NCI-H2227 (cell line): ENCODE data around the gene TULP4.
A peak's percentile ranks its signal among the peaks of the same experiment; 100 is the strongest.

Experiments used
- DNase-seq: peaks from one replicate; lab custom pipeline; 2025; ENCODE audit not compliant: unreplicated experiment; lab: John Stamatoyannopoulos, UW

The TULP4 gene

DNA sequence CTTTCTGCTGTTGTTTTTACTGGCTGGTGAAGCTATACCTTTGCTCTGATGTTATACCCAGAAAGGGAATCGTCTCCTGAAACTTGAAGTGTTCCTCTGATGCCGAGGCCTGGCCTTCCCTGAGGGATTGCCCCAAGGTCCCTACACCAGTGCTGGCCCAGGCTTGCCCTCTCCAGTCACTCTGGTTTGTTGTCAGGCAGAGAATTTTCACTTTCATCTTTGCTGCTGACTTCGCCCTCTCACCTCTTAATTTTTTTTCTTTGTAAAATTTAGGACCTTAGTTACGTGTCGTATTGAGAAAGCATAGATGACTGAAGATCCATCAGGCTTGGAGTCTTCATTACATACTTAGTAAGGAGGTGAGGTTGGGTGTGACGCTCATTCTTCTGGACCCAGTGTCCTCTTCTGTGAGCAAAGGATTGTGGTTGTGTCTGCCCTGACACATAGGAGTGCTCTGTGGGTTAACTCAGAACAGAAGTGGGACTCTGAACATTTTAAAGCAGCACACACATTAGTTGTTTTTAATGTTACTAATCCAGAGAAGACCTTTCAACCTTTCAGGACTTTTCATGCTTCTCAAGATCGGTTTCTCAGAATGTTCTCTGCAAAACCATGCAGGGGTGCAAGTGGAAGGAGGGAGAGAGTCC lies 45.4 kb downstream of the TULP4 start:
- no peak for DNase-seq

DNA sequence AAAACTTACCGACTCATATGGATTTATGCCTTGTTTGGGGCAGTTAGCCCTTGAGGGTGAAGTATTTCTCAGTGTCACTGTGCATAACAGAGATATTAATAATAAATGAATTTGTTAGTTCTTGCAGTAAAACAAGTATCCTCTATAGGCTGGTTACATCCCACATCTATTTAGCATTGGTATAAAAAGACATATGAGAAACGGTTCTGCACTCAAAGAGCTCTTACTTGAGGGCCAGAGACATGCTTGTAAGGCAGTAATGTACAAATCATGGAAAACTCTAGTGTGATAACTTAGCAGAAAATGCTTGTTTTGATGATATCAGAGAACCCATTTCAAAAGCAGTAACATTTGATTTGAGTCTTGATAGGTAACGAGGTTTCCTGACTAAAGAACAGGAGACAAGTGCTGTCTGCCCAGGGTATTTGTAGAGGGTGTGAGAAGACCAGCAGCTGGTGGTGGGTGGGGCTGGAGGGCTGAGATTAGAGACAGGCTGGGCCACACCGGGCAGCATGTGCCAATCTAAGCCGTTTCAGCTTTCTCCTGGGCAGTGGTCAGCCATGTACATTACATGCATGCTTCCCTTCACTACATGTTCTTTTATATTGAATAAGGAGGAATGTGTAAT lies 46.3 kb downstream of the TULP4 start:
- no peak for DNase-seq

DNA sequence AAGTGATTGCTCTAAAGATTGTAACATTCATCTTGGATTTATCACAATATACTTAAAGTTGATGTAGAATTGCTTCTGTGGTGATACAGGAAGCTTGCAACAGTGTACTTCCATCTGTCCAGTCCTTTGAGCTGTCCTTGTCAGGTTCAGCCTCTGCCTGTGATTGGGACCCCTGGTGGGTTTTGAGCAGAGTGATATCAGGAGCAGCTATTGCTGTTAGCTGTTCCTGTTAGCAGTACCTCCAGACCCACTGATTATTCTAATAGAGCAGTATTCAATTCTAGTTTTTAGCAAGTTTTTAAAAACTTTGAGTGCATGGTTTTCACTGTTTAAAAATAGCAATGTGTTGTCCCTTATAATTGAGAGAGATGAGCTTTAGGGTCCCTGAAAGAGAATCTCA lies 48.8 kb downstream of the TULP4 start:
- DNase-seq: peak; percentile 3

DNA sequence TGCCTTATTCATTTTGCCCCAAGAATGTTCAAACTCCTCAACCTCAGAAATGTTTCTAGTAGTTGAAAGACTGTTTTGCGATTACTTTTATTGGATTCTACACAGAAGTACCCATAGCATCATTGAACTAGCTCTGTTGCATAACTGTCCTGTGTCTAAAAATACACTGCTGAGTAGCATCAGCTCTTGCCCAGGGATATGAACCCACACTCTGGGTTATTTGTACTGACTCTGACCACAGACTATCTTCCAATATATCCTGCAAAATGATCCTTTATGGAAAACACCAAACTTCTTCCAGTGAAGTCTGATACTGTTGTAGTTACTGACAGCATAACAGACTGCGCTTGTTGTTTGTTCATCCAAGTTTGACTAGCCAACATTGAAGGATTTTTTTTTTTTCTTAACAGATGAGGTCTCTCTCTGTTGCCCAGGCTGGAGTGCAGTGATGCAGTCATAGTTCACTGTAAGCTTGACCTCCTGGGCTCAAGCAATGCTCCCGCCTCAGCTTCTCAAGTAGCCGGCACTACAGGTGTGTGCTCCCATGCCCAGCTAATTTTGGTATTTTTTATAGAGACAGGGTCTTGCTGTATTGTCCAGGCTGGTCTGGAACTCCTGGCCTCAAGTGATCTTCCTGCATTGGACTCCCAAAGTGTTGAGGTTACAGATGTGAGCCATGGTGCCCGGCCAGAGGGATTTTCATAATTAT lies 49.9 kb downstream of the TULP4 start:
- DNase-seq: no peak

DNA sequence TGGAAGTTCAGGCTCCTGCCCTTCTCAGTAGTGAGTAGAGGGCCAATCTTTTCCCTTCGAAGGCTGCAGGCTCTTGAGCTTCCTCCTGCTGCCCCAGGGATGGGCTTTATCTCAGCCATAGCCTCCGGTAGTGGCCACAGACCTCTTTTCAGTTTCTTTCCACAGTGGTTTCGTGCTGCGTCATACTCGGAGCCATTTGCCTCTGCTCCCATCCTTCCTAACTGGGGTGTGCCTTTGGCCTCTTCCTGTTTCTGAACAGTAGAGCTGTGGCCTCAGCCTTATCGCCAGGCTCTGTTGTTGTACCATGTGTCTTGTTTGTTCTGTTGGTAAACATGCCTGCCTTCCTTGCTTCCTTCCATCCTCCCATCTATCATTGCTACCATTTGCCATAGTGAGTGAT lies 54.1 kb downstream of the TULP4 start:
- DNase-seq: no peak

DNA sequence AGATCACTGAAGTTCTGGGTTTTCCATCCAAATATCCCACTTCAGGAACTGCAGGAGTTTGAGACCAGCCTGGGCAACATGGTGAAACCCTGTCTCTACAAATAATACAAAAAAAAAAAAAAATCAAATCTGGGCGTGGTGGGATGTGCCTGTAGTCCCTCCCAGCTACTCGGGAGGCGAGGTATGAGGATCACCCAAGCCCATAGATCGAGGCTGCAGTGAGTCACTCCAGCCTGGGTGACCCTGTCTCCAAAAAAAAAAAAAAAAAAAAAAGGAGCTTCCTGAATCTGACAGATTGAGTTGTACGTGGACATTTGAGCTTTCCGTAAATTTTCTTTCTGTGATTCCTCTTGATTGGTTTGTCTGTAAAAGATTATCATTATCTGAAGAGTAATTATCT lies 55.6 kb downstream of the TULP4 start:
- no peak for DNase-seq

DNA sequence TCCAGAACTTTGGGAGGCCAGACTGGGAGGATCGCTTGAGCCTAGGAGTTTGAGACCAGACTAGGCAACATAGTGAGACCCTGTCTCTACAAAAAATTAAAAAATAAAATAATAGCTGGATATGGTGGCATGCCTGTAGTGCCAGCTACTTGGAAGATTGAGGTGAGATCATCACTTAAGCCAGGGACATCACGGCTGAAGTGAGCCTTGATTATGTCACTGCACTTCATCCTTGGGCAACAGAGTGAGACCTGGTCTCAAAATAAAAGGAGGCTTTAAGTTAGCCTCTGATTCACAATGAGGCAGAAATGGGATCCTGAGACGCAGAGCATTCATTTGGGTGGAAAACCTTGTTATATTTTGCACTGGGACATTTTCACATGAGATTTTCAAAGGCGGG lies 57.0 kb downstream of the TULP4 start:
- DNase-seq: no peak

DNA sequence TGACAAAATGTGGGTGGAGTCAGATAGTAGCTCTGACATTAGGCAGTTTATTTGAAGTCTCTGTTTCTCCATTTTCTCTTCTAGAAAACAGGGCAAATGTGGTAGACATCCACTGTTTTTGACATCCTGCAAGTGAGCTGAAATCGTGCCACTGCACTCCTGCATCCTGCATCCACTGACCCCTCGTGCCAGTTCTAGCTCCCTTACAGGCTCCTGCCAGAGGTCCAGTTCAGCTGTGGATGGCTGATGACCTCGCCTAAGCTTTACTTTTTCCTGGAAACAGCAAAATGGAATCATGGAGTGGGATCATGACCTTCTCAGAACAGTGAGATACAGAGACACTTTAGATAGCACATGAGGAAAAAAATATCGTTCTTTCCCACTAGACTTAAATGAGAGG lies 58.5 kb downstream of the TULP4 start:
- no peak for DNase-seq

DNA sequence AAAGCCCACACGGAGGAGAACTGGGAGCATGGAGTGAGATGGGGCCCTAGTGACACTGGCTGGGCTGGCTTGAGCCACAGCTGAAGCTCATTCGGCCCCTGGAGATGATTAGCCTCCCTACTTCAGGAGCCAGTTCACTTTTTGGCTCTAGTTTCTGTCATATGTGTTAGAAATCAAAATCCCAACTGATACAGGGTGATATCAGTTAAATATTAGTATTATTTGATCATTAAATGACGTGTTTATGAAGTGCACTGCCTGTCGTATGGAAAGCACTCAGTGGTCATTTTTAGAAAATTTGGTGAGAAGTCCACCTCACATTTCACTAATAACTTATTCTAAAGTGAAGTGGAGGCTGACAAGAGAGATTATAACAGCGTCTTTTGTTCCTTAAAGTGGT lies 59.0 kb downstream of the TULP4 start:
- no peak for DNase-seq

DNA sequence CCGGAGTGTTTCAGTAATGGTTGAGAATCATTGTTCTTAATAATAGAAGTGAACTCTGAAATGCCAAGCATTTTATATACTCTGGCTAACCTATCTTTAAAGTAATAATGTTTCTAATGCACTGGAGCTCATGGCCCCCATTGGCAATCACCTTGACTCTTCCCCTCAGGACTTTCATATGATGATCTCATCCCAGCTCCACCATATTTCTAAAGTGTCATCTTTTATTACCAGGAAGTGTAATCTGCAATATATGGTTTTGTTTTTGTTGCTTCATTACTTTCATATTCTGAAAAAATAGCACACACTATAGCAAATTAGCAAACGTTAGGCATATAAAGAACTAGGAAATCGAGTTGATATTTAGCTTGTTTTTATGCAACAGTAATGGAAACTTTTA lies 60.3 kb downstream of the TULP4 start:
- DNase-seq: no peak

DNA sequence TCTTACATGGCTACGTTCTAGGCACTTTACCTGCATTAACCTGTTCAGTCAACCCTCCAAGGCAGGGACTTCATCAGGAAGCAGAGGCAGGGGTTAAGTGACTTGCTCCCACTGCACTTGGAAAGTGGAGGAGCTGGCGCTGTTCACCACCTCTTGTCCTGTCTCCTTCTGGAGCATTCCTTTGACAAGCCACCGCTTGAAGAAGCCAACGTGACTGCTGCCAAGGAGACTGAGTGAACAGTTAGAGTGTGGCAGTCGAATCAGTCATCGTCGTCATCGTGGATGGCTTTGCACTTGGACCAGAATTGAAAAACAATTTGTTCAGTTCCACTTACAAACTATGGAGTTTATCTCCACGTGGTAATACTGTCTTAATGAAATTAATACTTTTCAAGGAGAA lies 60.9 kb downstream of the TULP4 start:
- no peak for DNase-seq

DNA sequence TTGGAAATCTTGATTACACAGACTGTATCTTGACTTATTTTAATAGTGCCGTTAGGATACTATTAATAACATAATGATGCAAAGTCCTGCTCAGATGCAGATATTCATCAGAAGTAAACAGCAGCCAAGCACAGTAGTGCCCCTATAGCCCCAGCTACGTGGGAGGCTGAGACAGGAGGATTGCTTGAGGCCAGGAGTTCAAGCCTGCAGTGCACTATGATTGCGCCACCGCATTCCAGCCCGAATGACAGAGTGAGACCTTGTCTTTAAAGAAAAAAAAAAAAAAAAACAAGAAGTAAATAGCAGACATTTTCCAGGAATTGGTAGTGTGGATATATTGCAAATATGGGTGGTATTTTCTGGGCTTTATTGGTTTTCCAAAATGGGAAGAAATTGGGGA lies 61.8 kb downstream of the TULP4 start:
- DNase-seq: no peak

DNA sequence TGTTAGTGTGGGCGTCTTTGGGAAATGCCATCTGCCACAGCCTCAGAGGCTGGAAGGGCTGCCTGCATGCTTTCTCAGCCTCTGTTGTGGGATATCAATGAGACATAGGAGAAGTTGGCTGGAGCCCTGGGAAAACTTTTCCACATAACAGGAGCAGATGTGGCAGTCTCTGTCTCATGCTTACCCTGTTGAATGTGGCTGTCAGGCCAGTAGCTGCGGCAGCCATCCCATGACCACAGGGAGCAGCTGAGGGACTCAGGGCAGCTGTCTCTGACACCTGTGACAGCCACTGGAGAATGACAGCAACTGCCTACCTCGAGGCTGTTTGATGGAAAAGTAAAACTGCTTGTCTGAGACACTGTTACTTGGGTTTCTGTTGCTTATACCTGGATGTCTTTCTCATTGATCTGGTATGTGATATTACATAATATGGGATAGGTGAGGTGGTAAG lies 64.4 kb downstream of the TULP4 start:
- DNase-seq: no peak

DNA sequence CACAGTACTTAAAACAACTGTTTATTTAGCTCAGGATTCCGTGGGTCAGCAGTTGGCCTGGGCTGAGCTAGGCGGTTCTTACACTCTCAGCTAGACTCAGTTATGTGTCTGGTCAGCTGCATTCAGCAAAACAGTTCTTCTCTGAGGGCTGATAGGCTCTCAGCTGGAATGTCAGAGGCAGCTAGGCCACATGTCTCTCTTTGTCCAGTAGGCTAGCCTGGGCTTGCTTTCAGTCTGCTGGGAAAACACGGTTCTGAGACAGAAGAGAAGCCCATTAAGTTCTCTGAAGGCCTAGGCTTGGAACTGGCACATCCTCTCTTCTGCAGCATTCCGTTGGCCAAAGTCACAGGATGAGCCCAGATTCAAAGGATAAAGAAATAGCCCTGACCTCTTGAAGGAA lies 65.6 kb downstream of the TULP4 start:
- no peak for DNase-seq

DNA sequence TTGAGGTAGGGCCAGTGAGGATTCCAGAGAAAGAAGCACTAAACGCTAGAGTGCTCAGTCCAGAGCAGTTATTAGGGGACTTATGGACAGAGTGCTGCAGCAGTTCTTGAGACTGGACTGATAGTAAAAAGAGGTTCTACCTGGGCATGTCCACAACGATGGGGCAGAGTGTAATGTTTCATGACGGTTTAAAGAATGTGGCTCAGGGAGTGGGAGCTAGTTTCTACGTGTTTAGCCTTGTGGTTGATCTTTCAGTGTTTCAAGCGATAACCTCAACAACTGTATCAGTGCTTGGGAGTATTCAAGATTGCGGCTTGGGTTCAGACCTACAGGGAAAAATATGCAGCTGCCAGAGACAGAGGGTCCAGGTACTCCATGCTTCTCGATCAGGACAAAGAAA lies 67.1 kb downstream of the TULP4 start:
- no peak for DNase-seq

DNA sequence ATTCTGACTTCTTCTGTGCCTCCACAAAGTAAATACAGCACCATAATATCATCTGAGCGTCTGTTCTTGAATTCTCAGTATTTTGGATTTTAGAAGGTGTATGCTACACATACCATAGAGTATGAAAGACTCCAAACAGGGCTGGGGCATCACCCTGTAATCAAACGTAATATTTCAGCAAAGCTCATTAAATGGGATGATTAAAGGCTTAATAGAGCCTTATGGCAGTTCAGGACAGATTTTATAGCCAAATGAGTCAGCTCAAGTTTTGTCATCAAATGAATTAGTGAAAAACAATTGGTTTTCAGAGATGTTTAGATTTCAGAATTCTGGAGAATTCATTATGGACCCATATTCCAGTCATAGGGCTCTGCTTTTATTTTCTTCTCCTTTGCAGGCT lies 68.9 kb downstream of the TULP4 start:
- DNase-seq: no peak

DNA sequence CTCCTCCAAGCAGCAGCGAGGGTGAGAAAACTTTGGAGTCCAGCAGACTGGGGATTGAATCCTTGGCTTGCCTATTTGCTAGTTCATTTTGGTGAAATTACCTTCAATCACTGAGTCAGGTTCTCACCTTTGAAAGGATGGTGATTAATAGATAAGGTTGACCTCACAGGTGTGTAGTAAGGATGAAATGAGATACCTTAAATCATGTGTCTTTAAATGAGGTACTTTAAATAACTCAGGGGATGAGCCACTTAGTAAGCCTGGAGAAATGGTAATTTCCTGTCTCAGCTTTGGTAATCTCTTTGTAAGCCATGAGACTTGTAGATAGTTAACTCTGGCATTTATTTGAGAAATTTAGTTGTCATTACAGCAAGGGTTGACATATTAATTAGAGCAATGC lies 70.2 kb downstream of the TULP4 start:
- no peak for DNase-seq

DNA sequence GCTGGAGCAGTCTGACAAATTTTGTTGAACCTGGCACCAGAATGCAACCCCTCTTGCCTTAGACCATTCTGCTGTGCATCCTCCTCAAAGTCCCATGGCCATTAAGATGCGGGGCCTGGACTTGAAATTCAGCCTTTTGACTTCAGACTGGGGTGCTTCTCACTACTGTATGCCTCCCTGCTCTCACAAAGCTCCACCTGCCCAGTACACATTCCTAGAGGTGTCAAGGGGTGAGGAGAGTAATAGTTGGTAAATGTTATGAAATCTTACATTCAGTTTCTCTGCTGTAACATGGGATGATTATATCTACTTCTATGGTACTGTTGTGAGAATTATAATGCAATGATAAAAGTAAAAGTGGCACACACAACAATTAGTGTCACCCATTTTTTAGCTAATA lies 70.8 kb downstream of the TULP4 start:
- DNase-seq: no peak

DNA sequence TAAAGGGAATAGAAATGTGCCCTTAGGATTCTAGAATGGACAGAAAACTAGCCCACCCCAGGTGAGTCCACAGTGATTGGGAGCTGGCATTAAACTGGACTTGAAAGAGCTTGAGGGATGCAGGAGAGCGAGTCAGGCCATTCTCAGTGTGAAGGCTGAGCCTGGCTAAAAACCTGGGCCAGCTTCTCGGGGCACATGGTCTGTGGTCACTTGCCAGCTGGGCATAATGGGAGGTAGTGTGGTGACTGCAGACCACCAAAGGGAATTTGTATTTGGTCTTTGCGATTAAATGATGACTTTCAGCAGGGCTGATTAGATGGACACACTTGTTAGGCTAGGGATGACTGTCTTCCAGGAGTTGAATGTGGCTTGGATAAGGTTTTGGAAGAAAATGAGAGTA lies 71.3 kb downstream of the TULP4 start:
- no peak for DNase-seq

DNA sequence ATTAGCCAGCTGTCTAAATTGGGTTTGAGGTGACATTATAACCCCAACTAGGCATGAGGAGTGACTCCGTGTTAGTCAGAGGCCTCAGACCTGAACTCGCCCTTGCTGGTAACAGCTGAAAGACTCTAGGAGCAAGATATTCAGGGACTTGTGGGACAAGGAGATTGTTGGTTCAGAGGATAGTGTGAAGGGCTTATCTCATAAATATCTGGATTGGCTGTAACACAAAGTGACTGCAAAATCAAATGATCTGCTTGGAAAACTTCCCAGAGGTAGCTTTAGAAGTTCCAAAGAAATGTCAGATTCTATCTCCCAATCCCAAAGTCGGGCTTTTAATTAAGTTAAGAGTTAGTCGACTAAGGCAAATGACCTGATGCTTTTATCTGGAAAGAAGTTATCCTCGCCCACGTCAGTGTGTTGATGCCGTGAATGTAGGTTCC lies 72.4 kb downstream of the TULP4 start:
- DNase-seq: no peak

DNA sequence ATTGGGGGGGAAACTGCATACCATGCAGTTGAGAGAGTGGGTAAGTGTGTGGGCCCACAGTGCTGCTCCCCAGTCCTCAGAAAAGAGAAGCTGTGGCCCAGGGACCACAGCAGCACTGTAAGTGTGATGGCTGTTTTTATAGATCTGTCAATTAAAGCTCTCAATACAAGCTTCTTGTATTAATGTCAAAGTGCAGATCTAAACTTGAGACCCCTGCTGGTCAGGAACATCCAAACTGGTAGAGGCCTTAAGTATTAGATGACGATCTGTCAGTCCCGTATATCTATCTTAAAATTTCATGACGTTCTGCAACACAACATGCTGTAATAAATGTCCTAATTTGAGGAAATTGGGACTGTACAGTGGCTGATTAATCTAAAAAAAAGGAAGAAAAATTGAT lies 74.8 kb downstream of the TULP4 start:
- no peak for DNase-seq

DNA sequence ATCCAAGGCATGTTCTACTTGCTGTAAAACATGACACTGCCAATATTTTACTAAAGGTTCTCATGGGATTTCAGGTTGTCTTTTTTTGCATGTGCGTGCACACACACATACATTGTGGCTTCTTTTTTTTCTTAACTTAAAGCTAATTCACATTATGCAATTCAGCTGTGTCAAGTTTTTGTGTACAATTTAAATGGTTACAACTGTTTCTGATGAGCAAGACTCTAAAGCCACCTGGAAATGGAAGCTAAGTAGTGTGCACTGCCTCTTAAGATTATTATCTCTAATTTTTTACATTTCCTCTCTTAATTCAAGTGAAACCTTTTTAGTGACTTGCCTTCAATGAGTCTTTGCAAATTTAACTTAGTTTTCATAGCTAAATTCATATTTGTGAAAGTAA lies 75.3 kb downstream of the TULP4 start:
- DNase-seq: no peak

DNA sequence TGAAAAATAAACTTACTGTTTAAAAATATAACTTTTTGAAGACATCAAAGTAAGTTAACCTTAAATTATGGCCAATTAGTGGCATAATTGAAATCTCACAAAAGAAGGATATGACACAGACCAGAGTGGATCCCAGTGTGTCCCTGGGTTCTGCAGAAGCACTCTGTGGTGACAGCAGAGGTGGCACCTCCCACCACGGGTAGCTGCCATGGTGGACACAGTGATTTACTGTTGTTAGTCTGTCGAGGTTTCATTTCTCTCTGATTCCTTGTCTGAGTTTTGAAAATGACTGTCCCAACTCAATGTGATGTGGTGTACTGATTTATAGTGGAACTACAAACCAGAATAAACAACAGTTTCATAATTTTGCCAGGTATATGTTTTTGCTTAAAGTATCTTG lies 76.5 kb downstream of the TULP4 start:
- DNase-seq: no peak
